ENCODE results near the gene PNMT.
A peak's percentile ranks its signal among the peaks of the same experiment; 100 is the strongest.

PNMT gene

GRCh38 chr17:39667945-39668924, at the start of gene PNMT:
Gene PNMT (plus strand): TSS chr17:39668453. CDS start chr17:39668476, 23 bp downstream.
- Mint-ChIP-seq H3K9me3 (ENCODE audit: low read depth) (no peaks in the 10 kb centered on the region), H3K27ac (no peak within 1 kb of the TSS), H3K4me1 (ENCODE audit: low read depth) (peaks cover 16% of the 10 kb centered on the region), H3K4me3 (peak within 1 kb of the TSS; percentile 73), H3K27me3 (peaks cover 2% of the 10 kb centered on the region), H3K36me3 (no peaks in the 10 kb centered on the region)

- no peak overlapping the region for H3K27ac Mint-ChIP-seq
- peak overlapping the region; percentile 44 for H3K4me3 Mint-ChIP-seq
- peaks cover 11% of the 10 kb centered on the region for H3K4me1 Mint-ChIP-seq (ENCODE audit: low read depth)
- no peaks in the 10 kb centered on the region for H3K9me3 Mint-ChIP-seq (ENCODE audit: low read depth)
- H3K27me3 Mint-ChIP-seq, result no peaks in the 10 kb centered on the region
- H3K36me3 Mint-ChIP-seq, result no peaks in the 10 kb centered on the region
Observed at GRCh38 chr17:39618956-39619785, 49.1 kb upstream of the PNMT start.

- Mint-ChIP-seq H3K36me3 (no peaks in the 10 kb centered on the region), H3K4me3 (no peak overlapping the region)
Observed at GRCh38 chr17:39619786-39620101, 48.5 kb upstream of the PNMT start.

GRCh38 chr17:39621523-39622379, 46.5 kb upstream of the PNMT start:
- H3K9me3 Mint-ChIP-seq (ENCODE audit: low read depth), result no peaks in the 10 kb centered on the region

More at GRCh38 chr17:39619786-39620101, 48.5 kb upstream of the PNMT start:
- no peaks in the 10 kb centered on the region for H3K9me3 Mint-ChIP-seq (ENCODE audit: low read depth)
- no peak overlapping the region for H3K27ac Mint-ChIP-seq
- H3K4me1 Mint-ChIP-seq (ENCODE audit: low read depth), result peaks cover 11% of the 10 kb centered on the region
- no peaks in the 10 kb centered on the region for H3K27me3 Mint-ChIP-seq

GRCh38 chr17:39622380-39623006, 45.8 kb upstream of the PNMT start:
- H3K4me1 Mint-ChIP-seq (ENCODE audit: low read depth), result peaks cover 20% of the 10 kb centered on the region
- H3K27me3 Mint-ChIP-seq, result peaks cover 1% of the 10 kb centered on the region
- H3K27ac Mint-ChIP-seq, result no peak overlapping the region

More at GRCh38 chr17:39621523-39622379, 46.5 kb upstream of the PNMT start:
- Mint-ChIP-seq H3K36me3 (no peaks in the 10 kb centered on the region), H3K27ac (no peak overlapping the region), H3K4me3 (peak overlapping the region; percentile 70), H3K27me3 (peaks cover 1% of the 10 kb centered on the region), H3K4me1 (ENCODE audit: low read depth) (peaks cover 18% of the 10 kb centered on the region)

GRCh38 chr17:39623356-39623950, 44.8 kb upstream of the PNMT start:
- peaks cover 20% of the 10 kb centered on the region for H3K4me1 Mint-ChIP-seq (ENCODE audit: low read depth)
- H3K36me3 Mint-ChIP-seq, result no peaks in the 10 kb centered on the region
- H3K27ac Mint-ChIP-seq, result no peak overlapping the region
- H3K4me3 Mint-ChIP-seq, result no peak overlapping the region
- no peaks in the 10 kb centered on the region for H3K9me3 Mint-ChIP-seq (ENCODE audit: low read depth)
- peaks cover 1% of the 10 kb centered on the region for H3K27me3 Mint-ChIP-seq

More at GRCh38 chr17:39622380-39623006, 45.8 kb upstream of the PNMT start:
- Mint-ChIP-seq H3K9me3 (ENCODE audit: low read depth) (no peaks in the 10 kb centered on the region), H3K4me3 (peak overlapping the region; percentile 70), H3K36me3 (no peaks in the 10 kb centered on the region)

GRCh38 chr17:39624313-39624712, 43.9 kb upstream of the PNMT start:
- no peak overlapping the region for H3K27ac Mint-ChIP-seq
- peaks cover 20% of the 10 kb centered on the region for H3K4me1 Mint-ChIP-seq (ENCODE audit: low read depth)
- no peaks in the 10 kb centered on the region for H3K9me3 Mint-ChIP-seq (ENCODE audit: low read depth)
- no peak overlapping the region for H3K4me3 Mint-ChIP-seq
- H3K27me3 Mint-ChIP-seq, result peaks cover 4% of the 10 kb centered on the region
- H3K36me3 Mint-ChIP-seq, result no peaks in the 10 kb centered on the region

GRCh38 chr17:39625198-39625785, 43.0 kb upstream of the PNMT start:
- no peak overlapping the region for H3K27ac Mint-ChIP-seq
- H3K4me3 Mint-ChIP-seq, result peak overlapping the region; percentile 44
- peaks cover 4% of the 10 kb centered on the region for H3K27me3 Mint-ChIP-seq
- H3K4me1 Mint-ChIP-seq (ENCODE audit: low read depth), result peaks cover 20% of the 10 kb centered on the region
- no peaks in the 10 kb centered on the region for H3K36me3 Mint-ChIP-seq
- no peaks in the 10 kb centered on the region for H3K9me3 Mint-ChIP-seq (ENCODE audit: low read depth)

GRCh38 chr17:39626171-39627046, 41.8 kb upstream of the PNMT start, which contains the start of gene PPP1R1B:
Gene PPP1R1B (plus strand): TSS chr17:39626952. CDS start chr17:39627393, 441 bp downstream.
- Mint-ChIP-seq H3K4me3 (peak within 1 kb of the TSS; percentile 75), H3K36me3 (no peaks in the 10 kb centered on the region)

GRCh38 chr17:39627047-39627711, 41.1 kb upstream of the PNMT start:
- Mint-ChIP-seq H3K4me3 (peak overlapping the region; percentile 75), H3K27ac (no peak overlapping the region), H3K4me1 (ENCODE audit: low read depth) (peaks cover 20% of the 10 kb centered on the region), H3K27me3 (peaks cover 7% of the 10 kb centered on the region), H3K36me3 (no peaks in the 10 kb centered on the region), H3K9me3 (ENCODE audit: low read depth) (no peaks in the 10 kb centered on the region)

More at GRCh38 chr17:39626171-39627046, 41.8 kb upstream of the PNMT start, which contains the start of gene PPP1R1B:
- Mint-ChIP-seq H3K4me1 (ENCODE audit: low read depth) (peaks cover 23% of the 10 kb centered on the region), H3K27me3 (peaks cover 7% of the 10 kb centered on the region), H3K9me3 (ENCODE audit: low read depth) (no peaks in the 10 kb centered on the region), H3K27ac (no peak within 1 kb of the TSS)

- Mint-ChIP-seq H3K4me3 (peak overlapping the region; percentile 58), H3K27me3 (peaks cover 7% of the 10 kb centered on the region), H3K27ac (peak overlapping the region; percentile 28), H3K9me3 (ENCODE audit: low read depth) (no peaks in the 10 kb centered on the region), H3K36me3 (no peaks in the 10 kb centered on the region), H3K4me1 (ENCODE audit: low read depth) (peaks cover 17% of the 10 kb centered on the region)
Observed at GRCh38 chr17:39627712-39628516, 40.3 kb upstream of the PNMT start.

Data from activated naive CD8-positive, alpha-beta T cell (primary cell).